Osteoblast (primary cell): ENCODE measurements around the gene C2CD2L. TPM values are rescaled to one million over a fixed set of nuclear protein-coding genes. Genes with fewer than 3 reads are reported as not detected.

Source experiments
- DNase-seq: peaks from one replicate; pipeline ENCODE4 v3.0.0; 2011; ENCODE audit warnings: low spot score, mixed read lengths; ENCODE audit not compliant: insufficient read length; ENCODE audit errors: missing footprints
- H2AFZ ChIP-seq: 2 replicates; pipeline ENCODE4 v1.6.0; 2011; ENCODE audit warnings: mild to moderate bottlenecking, low read length
- H3K27ac ChIP-seq: 2 replicates; pipeline ENCODE4 v1.5.1; 2011; ENCODE audit warnings: mild to moderate bottlenecking, low read depth, low read length, moderate library complexity
- H3K27me3 ChIP-seq: 2 replicates; pipeline ENCODE4 v1.6.0; 2012; ENCODE audit warnings: mild to moderate bottlenecking, control low read depth, inconsistent platforms, low read length, moderate library complexity; ENCODE audit not compliant: insufficient read depth
- H3K36me3 ChIP-seq: 2 replicates; pipeline ENCODE4 v1.5.1; 2011; ENCODE audit warnings: mild to moderate bottlenecking, low read length, control low read depth, moderate library complexity; ENCODE audit not compliant: insufficient read depth
- H3K4me1 ChIP-seq: 2 replicates; pipeline ENCODE4 v1.5.1; 2011; ENCODE audit warnings: mild to moderate bottlenecking, low read length, control low read depth, moderate library complexity; ENCODE audit not compliant: insufficient read depth
- H3K4me2 ChIP-seq: 2 replicates; pipeline ENCODE4 v1.6.0; 2011; ENCODE audit warnings: mild to moderate bottlenecking, low read length; ENCODE audit not compliant: insufficient read depth
- H3K4me3 ChIP-seq: fragments of 200-600 bp; sonication (generic); 3 replicates; pipeline ENCODE4 v1.5.1; 2012; ENCODE audit warnings: mild to moderate bottlenecking, low read length, inconsistent platforms; ENCODE audit not compliant: insufficient read depth
- H3K79me2 ChIP-seq: 2 replicates; pipeline ENCODE4 v1.6.0; 2012; ENCODE audit warnings: mild to moderate bottlenecking, low read length, control low read depth, inconsistent platforms; ENCODE audit not compliant: insufficient read depth
- H3K9me3 ChIP-seq: 2 replicates; pipeline ENCODE4 v1.5.1; 2011; ENCODE audit warnings: low read depth, low read length, control low read depth
- H4K20me1 ChIP-seq: 2 replicates; pipeline ENCODE4 v1.6.0; 2012; ENCODE audit warnings: mild to moderate bottlenecking, low read length, control low read depth; ENCODE audit not compliant: insufficient read depth
- CTCF ChIP-seq: IDR thresholded peaks from 2 replicates; pipeline ENCODE4 v1.5.1; 2011; ENCODE audit warnings: mild to moderate bottlenecking, low read depth, low read length, moderate library complexity; ENCODE audit errors: extremely low read depth
- total RNA-seq: library from RNA; depleted of rRNA; stranded (reverse); fragments of >200 nt; gene quantifications from 2 replicates; pipeline ENCODE4 v1.2.3, GENCODE V29; 2012

C2CD2L gene
- total RNA-seq, 1 donor, result 6.2 TPM

- H2AFZ ChIP-seq, result no peak overlapping the region
Observed at GRCh38 chr11:119087747-119088241, 19.4 kb upstream of the C2CD2L start.

GRCh38 chr11:119088406-119088805 lies 18.7 kb upstream of the C2CD2L start:
- H3K9me3 ChIP-seq, result no peaks in the 10 kb centered on the region
- no peak overlapping the region for H3K4me3 ChIP-seq
- no peak overlapping the region for H3K4me2 ChIP-seq
- peaks cover 46% of the 10 kb centered on the region for H3K79me2 ChIP-seq
- H3K4me1 ChIP-seq, result peaks cover 20% of the 10 kb centered on the region
- TF ChIP-seq CTCF, result no peak
- no peak overlapping the region for H2AFZ ChIP-seq
- no peak overlapping the region for H3K27ac ChIP-seq
- H3K27me3 ChIP-seq, result no peaks in the 10 kb centered on the region
- H4K20me1 ChIP-seq, result peaks cover 8% of the 10 kb centered on the region
- H3K36me3 ChIP-seq, result peaks cover 40% of the 10 kb centered on the region
- DNase-seq, result no peak

More at GRCh38 chr11:119087747-119088241, 19.4 kb upstream of the C2CD2L start:
- H4K20me1 ChIP-seq, result peaks cover 2% of the 10 kb centered on the region
- no peaks in the 10 kb centered on the region for H3K27me3 ChIP-seq
- peak; percentile 49 for DNase-seq
- H3K4me1 ChIP-seq, result peaks cover 14% of the 10 kb centered on the region
- no peak for TF ChIP-seq CTCF
- no peak overlapping the region for H3K4me3 ChIP-seq
- peaks cover 34% of the 10 kb centered on the region for H3K36me3 ChIP-seq
- no peak overlapping the region for H3K27ac ChIP-seq
- peaks cover 40% of the 10 kb centered on the region for H3K79me2 ChIP-seq
- H3K4me2 ChIP-seq, result no peak overlapping the region
- H3K9me3 ChIP-seq, result no peaks in the 10 kb centered on the region

GRCh38 chr11:119089319-119089718 lies 17.8 kb upstream of the C2CD2L start:
- H3K4me3 ChIP-seq, result no peak overlapping the region
- peaks cover 56% of the 10 kb centered on the region for H3K79me2 ChIP-seq
- no peak for TF ChIP-seq CTCF
- no peak overlapping the region for H3K27ac ChIP-seq
- H4K20me1 ChIP-seq, result peaks cover 15% of the 10 kb centered on the region
- peaks cover 42% of the 10 kb centered on the region for H3K36me3 ChIP-seq
- peak; percentile 26 for DNase-seq
- peaks cover 24% of the 10 kb centered on the region for H3K4me1 ChIP-seq
- H2AFZ ChIP-seq, result no peak overlapping the region
- H3K27me3 ChIP-seq, result no peaks in the 10 kb centered on the region
- no peak overlapping the region for H3K4me2 ChIP-seq
- H3K9me3 ChIP-seq, result no peaks in the 10 kb centered on the region

- no peak for TF ChIP-seq CTCF
- Histone ChIP-seq H2AFZ (no peak overlapping the region), H3K36me3 (peaks cover 43% of the 10 kb centered on the region), H3K27ac (no peak overlapping the region), H3K9me3 (no peaks in the 10 kb centered on the region), H3K79me2 (peaks cover 55% of the 10 kb centered on the region), H3K4me3 (no peak overlapping the region), H3K27me3 (no peaks in the 10 kb centered on the region), H3K4me2 (no peak overlapping the region), H4K20me1 (peaks cover 15% of the 10 kb centered on the region), H3K4me1 (peaks cover 19% of the 10 kb centered on the region)
- DNase-seq, result no peak
Observed at GRCh38 chr11:119091178-119091577, 16.0 kb upstream of the C2CD2L start.
